Keratinocyte (primary cell): ENCODE data around the gene ZNF561.

Experiments
- EZH2 ChIP-seq: IDR thresholded peaks from one replicate; pipeline ENCODE4 v1.6.1; 2012; ENCODE audit warnings: inconsistent platforms, mild to moderate bottlenecking, low read length, moderate library complexity
- TF ChIP-seq, protein P1 (sequence below), 3 experiments: IDR thresholded peaks in 1 of 3; conservative IDR thresholded peaks in 1 of 3; optimal IDR thresholded peaks in 1 of 3; 2 replicates in 2 of 3; 3 replicates in 1 of 3; pipeline versions ENCODE3 to v1.5.1; 2011; ENCODE audit warnings: low read length in 3 of 3, mild to moderate bottlenecking in 3 of 3, moderate library complexity in 2 of 3, control low read depth in 1 of 3, inconsistent platforms in 1 of 3; ENCODE audit not compliant: insufficient read depth in 2 of 3; ENCODE audit errors: extremely low read depth in 1 of 3

DNA sequence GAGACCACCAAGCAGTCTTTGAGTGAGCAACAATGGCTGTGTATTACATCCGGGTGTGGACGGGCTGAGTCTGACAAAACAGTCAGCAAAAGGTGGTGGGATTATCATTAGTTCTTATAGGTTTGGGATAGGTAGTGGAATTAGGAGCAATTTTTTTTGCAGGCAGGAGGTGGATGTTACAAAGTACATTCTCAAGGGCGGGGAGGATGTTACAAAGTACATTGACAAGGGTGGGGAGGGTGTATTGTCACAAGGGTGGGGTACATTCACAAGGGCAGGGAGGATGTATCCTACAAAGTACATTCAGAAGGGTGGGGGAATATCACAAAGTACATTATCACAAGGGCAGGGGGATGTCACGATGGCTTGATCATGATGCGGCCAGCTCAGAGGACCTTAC is 15.0 kb upstream of the ZNF561 start:
- TF ChIP-seq, protein P1, sequence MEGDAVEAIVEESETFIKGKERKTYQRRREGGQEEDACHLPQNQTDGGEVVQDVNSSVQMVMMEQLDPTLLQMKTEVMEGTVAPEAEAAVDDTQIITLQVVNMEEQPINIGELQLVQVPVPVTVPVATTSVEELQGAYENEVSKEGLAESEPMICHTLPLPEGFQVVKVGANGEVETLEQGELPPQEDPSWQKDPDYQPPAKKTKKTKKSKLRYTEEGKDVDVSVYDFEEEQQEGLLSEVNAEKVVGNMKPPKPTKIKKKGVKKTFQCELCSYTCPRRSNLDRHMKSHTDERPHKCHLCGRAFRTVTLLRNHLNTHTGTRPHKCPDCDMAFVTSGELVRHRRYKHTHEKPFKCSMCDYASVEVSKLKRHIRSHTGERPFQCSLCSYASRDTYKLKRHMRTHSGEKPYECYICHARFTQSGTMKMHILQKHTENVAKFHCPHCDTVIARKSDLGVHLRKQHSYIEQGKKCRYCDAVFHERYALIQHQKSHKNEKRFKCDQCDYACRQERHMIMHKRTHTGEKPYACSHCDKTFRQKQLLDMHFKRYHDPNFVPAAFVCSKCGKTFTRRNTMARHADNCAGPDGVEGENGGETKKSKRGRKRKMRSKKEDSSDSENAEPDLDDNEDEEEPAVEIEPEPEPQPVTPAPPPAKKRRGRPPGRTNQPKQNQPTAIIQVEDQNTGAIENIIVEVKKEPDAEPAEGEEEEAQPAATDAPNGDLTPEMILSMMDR (optimal IDR thresholded peaks at IDR 0.05 in 1 of 3, IDR thresholded peaks at IDR 0.05 in 1 of 3, conservative IDR thresholded peaks at IDR 0.05 in 1 of 3; ENCODE audit: extremely low read depth in 1 of 3, insufficient read depth in 2 of 3, low read length in 3 of 3) = no peak
- TF ChIP-seq EZH2 = no peak
